Activated T-cell treated with anti-CD3 and anti-CD28 coated beads, Interleukin-2, amount 50 U/mL, for 72 hours (primary cell): ENCODE results near the gene PSMA8. TPM values are rescaled to one million over a fixed set of nuclear protein-coding genes. Genes with fewer than 3 reads are reported as not detected.
"Not testable (repeated sequence)": the region's sequence is repeated elsewhere in the genome, so short reads cannot be mapped to it uniquely, and the experiment has no call there.

ENCODE experiments used
- ATAC-seq, 2 donors: fragments of 150-1000 bp; cut with Tn5 transposase; replicated peaks in 1 of 2; 2 replicates each; pipeline ENCODE4 v1.10.0; 2021; ENCODE audit warnings: moderate library complexity in 2 of 2, mild to moderate bottlenecking in 1 of 2
- DNase-seq, 2 donors: peaks; one replicate each; pipeline ENCODE4 v3.0.0; 2021 to 2022; ENCODE audit warnings: mixed read lengths in 1 of 2
- H3K27ac Mint-ChIP-seq: one replicate; pipeline ENCODE4 v1.8.0; 2022; ENCODE audit warnings: mild to moderate bottlenecking, moderate library complexity, mixed read lengths
- H3K27me3 Mint-ChIP-seq: one replicate; pipeline ENCODE4 v1.8.0; 2022; ENCODE audit warnings: low read depth, mixed read lengths
- H3K36me3 Mint-ChIP-seq, 2 donors: one replicate each; pipeline ENCODE4 v1.8.0; 2022; ENCODE audit warnings: mixed read lengths in 2 of 2, mild to moderate bottlenecking in 1 of 2; ENCODE audit not compliant: insufficient read depth in 2 of 2
- H3K4me1 Mint-ChIP-seq: one replicate; pipeline ENCODE4 v1.8.0; 2022; ENCODE audit warnings: low read depth, mixed read lengths
- H3K4me3 Mint-ChIP-seq, 2 donors: one replicate each; pipeline ENCODE4 v1.8.0; 2022; ENCODE audit warnings: mild to moderate bottlenecking in 2 of 2, mixed read lengths in 2 of 2, moderate library complexity in 2 of 2
- H3K9me3 Mint-ChIP-seq, 2 donors: one replicate each; pipeline ENCODE4 v1.8.0; 2022; ENCODE audit warnings: mixed read lengths in 2 of 2
- total RNA-seq, 2 donors: library from RNA; stranded (reverse); gene quantifications; one replicate each; pipeline ENCODE4 v1.2.3, GENCODE V29; 2022

Gene PSMA8
- total RNA-seq, 2 donors from 2014 or later, result 0.81 to 1.9 TPM

DNA sequence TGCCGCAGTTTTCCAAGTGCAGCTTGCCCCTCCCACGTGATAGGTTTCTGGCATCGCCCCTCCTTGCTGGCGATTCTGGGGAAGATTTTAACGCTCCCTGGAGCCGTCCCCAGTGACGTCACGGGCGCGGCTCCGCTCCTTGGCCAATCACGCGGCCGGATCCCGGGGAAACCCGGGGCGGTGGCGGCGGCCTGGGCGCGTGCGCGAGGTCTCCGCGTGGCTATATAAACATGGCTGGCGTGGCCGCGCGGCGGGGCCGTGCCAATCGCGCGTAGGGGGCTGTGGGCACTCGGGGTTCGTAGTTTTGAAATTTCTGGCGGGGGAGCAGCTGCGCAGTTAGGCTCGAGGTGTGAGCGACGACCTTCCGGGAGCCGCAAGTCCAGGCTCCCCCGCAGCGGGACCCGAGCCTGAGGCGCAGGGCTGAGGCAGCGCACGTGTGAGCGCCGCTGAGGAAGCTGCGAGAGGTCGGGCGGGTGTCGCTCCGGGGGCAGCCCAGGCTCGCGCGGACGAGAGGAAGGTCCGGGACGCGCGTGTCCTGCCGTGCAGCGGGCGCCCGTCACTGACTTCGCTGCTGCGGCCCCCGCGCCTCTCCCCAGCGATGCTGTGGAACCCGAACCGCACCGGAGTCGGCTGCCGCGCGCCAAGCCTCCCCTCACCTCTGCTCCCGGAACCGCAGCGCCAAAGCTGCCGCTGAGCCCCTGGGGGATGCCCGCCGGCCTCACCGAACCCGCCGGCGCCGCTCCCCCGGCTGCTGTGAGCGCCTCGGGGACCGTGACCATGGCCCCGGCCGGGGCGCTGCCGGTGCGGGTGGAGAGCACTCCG is 92.8 kb downstream of the PSMA8 start, which contains the start of gene TAF4B:
TAF4B (plus strand) TSS at position 217 of the 822 bp plus-strand sequence; CDS start at position 706, 489 bp downstream.
- H3K4me3 Mint-ChIP-seq, result peak within 1 kb of the TSS; percentile 92 to 98
- DNase-seq (peak; percentile 95 to 97), ATAC-seq (peak; percentile 88 to 90)
- H3K4me1 Mint-ChIP-seq, result peaks cover 38% of the 10 kb centered on the region
- H3K27ac Mint-ChIP-seq, result peak within 1 kb of the TSS; percentile 97
- H3K36me3 Mint-ChIP-seq, result no peaks in the 10 kb centered on the region
- H3K9me3 Mint-ChIP-seq, result peaks cover 0 to 2% of the 10 kb centered on the region in 2 donors
- no peaks in the 10 kb centered on the region for H3K27me3 Mint-ChIP-seq

DNA sequence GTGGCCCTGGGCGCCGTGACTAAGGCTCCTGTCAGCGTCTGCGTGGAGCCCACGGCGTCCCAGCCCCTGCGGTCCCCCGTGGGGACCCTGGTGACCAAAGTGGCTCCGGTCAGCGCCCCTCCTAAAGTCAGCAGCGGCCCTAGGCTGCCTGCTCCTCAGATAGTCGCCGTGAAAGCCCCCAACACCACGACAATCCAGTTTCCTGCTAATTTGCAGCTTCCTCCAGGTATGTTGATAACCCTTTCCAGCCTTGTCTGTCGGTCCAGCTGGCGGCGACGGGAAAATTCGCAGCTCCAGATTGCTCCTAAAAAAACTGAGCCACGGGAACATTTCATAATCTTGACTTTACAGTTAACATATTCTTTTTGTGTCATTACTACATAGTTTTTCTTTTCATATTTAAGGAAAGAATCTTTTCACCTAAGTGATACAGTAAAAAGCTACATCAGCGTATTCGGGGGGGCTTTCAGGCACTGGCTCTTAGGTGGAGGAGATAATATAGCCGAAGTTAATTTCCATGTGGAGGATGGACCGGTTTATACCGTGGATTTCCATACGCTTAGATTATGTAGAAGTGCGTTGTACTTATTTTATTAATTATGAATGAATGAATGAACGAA is 93.5 kb downstream of the PSMA8 start:
- no peaks in the 10 kb centered on the region for H3K27me3 Mint-ChIP-seq
- H3K27ac Mint-ChIP-seq, result peak overlapping the region; percentile 94
- ATAC-seq, result no peak
- H3K4me1 Mint-ChIP-seq, result peaks cover 38% of the 10 kb centered on the region
- H3K4me3 Mint-ChIP-seq, result peak overlapping the region; percentile 92 to 98
- H3K36me3 Mint-ChIP-seq, result peaks cover under 1% of the 10 kb centered on the region in 2 donors
- H3K9me3 Mint-ChIP-seq, result no peaks in the 10 kb centered on the region
- no peak for DNase-seq

DNA sequence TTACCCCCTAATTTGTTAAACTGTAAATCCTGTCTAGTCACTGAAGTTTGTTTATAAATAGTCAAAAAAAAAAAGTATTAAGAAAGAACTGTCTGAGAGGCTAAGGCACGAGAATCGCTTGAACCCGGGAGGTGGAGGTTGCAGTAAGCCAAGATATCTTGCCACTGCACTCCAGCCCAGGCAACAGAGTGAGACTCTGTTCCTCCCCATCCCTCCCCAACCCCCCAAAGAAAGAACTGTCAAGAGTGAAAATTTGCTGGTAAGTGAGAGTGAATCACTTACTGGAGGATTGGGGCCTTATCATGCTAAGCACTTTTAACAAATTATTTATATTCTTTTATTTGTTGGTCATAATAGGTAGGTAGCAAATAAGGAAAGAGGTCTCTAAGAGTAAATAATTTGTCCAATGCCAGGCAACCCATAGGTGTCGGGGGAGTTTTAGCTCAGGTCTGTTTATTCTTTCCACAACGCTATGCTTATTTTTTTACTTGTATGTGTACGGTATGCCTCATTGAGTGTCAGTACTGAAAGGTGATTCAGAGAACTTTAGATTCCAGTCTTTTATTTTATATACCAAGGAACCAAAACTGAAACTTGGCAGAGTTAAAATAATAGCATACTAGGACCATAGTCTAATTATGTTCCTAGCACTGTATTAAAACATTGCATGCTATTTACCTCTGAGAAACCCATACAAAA is 95.0 kb downstream of the PSMA8 start:
- Mint-ChIP-seq H3K4me3 (peak overlapping the region; percentile 92 to 98), H3K27ac (peak overlapping the region; percentile 95)

DNA sequence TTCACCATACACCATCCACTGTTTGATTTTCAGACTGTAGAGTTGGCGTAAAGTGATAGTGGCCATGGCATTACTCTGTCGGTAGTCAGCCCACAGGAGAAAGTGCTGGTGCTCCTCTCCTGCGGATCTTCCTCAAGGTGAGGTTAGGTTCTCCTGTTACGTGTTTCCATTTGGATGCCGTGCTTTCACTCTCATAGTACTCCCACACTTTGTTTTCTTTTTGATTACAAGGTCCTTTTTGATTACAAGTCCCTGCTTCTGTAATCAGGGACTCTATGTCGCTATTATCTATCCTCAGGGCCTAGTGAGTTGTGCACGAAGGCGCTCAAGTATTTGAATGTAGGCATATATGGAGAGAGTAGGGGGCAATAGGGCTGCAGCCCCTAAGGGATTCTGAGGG is 96.8 kb downstream of the PSMA8 start:
- H3K9me3 Mint-ChIP-seq, result no peaks in the 10 kb centered on the region
- H3K4me1 Mint-ChIP-seq, result peaks cover 52% of the 10 kb centered on the region
- H3K4me3 Mint-ChIP-seq, result no peak overlapping the region
- ATAC-seq, result no peak
- H3K27me3 Mint-ChIP-seq, result no peaks in the 10 kb centered on the region
- no peak overlapping the region for H3K27ac Mint-ChIP-seq
- peaks cover 2% of the 10 kb centered on the region in 2 donors for H3K36me3 Mint-ChIP-seq
- no peak for DNase-seq

More for the DNA sequence above, 95.0 kb downstream of the PSMA8 start:
- no peaks in the 10 kb centered on the region for H3K9me3 Mint-ChIP-seq
- H3K36me3 Mint-ChIP-seq, result peaks cover 2% of the 10 kb centered on the region in 2 donors
- DNase-seq (no peak), ATAC-seq (peak in 1 of 2 donors; percentile 10)
- no peaks in the 10 kb centered on the region for H3K27me3 Mint-ChIP-seq
- peaks cover 50% of the 10 kb centered on the region for H3K4me1 Mint-ChIP-seq

DNA sequence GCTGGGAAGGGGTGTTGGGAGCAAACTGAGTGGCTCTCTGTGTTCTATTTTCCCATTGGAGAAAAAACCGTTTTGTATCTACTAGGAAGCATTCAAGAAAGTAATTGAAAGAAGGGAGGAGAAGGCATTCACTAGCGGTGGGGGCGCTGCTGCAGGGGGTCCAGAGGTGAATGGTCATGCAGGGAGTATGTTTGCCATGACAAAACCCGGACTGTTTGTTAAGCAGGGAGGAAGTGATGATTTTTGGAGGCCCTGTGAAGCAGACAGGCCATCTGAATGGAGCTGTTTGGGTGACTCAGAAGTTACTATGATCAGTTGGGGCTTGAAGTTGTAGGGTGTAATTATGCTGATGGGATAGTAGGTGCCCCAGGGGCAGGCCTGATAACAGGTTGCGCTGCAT is 99.5 kb downstream of the PSMA8 start:
- ATAC-seq (no peak), DNase-seq (no peak)
- Mint-ChIP-seq H3K36me3 (peaks cover 2% of the 10 kb centered on the region in 2 donors), H3K9me3 (no peaks in the 10 kb centered on the region), H3K27me3 (no peaks in the 10 kb centered on the region), H3K4me3 (no peak overlapping the region), H3K4me1 (peaks cover 45% of the 10 kb centered on the region), H3K27ac (no peak overlapping the region)

DNA sequence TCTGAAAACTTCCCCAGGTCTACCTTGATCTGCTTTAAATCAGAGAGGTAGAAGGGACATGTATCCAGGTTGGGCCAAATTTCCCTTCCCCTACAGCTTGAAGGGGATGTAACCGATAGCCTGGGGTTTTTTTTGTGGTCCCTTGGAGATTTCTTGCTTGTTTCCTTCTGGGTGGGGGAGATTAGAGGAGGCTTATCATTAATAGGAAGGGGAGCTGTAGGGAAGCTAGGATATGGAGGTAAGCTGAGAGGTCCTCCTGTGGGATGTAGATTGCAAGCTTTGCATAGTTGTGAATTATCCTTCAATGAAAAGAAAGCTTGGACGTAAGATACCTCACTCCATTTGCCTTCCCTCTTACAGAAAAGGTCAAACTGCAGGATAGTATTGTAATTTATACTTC is 103.7 kb downstream of the PSMA8 start:
- H3K9me3 Mint-ChIP-seq, H3K4me3 Mint-ChIP-seq: not testable (repeated sequence)
- H3K4me1 Mint-ChIP-seq, result peaks cover 31% of the 10 kb centered on the region

DNA sequence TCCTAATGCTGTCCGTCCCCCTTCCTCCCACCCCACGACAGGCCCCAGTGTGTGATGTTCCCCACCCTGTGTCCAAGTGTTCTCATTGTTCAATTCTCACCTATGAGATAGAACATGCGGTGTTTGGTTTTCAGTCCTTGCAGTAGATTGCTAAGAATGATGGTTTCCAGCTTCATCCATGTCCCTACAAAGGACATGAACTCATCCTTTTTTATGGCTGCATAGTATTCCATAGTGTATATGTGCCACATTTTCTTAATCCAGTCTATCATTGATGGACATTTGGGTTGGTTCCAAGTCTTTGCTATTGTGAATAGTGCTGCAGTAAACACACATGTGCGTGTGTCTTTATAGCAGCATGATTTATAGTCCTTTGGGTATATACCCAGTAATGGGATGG is 105.0 kb downstream of the PSMA8 start:
- not testable (repeated sequence) for H3K27ac Mint-ChIP-seq, H3K9me3 Mint-ChIP-seq, H3K4me3 Mint-ChIP-seq, H3K27me3 Mint-ChIP-seq, ATAC-seq, DNase-seq
- peaks cover 13 to 31% of the 10 kb centered on the region in 2 donors for H3K36me3 Mint-ChIP-seq
- peaks cover 29% of the 10 kb centered on the region for H3K4me1 Mint-ChIP-seq

More for the DNA sequence above, 103.7 kb downstream of the PSMA8 start:
- peaks cover 7 to 17% of the 10 kb centered on the region in 2 donors for H3K36me3 Mint-ChIP-seq
- H3K27ac Mint-ChIP-seq, H3K27me3 Mint-ChIP-seq, DNase-seq, ATAC-seq: not testable (repeated sequence)

DNA sequence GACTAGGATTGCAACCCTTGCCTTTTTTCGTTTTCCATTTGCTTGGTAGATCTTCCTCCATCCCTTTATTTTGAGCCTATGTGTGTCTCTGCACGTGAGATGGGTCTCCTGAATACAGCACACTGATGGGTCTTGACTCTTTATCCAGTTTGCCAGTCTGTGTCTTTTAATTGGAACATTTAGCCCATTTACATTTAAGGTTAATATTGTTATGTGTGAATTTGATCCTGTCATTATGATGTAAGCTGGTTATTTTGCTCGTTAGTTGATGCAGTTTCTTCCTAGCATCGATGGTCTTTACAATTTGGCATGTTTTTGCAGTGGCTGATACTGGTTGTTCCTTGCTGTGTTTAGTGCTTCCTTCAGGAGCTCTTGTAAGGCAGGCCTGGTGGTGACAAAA is 108.7 kb downstream of the PSMA8 start:
- not testable (repeated sequence) for ATAC-seq, DNase-seq, H3K4me3 Mint-ChIP-seq, H3K27me3 Mint-ChIP-seq, H3K27ac Mint-ChIP-seq
- H3K36me3 Mint-ChIP-seq, result peaks cover 13 to 45% of the 10 kb centered on the region in 2 donors
- H3K4me1 Mint-ChIP-seq, result peaks cover 18% of the 10 kb centered on the region
- peaks cover 11 to 13% of the 10 kb centered on the region in 2 donors for H3K9me3 Mint-ChIP-seq

Other genes with a start within 250 kb of the PSMA8 start
- gene SS18, start 43.3 kb upstream of the PSMA8 start, total RNA-seq, result 10 to 100 TPM; 58.6 to 59.9 TPM
- 10 to 100 TPM; 29.2 to 32.4 TPM for gene TAF4B, start 92.6 kb downstream of the PSMA8 start, total RNA-seq